ENCODE data around the gene ANKRA2.

DNA sequence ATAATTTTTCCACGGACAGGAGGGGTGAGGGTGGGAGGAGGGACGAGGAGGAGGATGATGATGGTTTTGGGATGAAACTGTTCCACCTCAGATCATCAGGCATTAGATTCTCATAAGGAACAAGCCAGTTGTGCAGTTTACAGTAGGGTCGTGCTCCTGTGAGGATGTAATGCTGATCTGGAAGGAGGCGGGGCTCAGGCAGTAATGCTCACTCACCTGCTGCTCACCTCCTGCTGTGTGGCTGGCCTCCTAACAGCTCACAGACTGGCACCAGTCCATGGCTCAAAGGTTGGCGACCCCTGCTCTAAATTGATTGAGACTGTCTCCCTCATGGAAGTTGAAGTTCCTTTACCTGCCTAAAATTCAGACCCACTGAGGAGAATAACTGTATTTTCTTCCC lies 33.2 kb downstream of the ANKRA2 start:
- TF ChIP-seq, protein P1, sequence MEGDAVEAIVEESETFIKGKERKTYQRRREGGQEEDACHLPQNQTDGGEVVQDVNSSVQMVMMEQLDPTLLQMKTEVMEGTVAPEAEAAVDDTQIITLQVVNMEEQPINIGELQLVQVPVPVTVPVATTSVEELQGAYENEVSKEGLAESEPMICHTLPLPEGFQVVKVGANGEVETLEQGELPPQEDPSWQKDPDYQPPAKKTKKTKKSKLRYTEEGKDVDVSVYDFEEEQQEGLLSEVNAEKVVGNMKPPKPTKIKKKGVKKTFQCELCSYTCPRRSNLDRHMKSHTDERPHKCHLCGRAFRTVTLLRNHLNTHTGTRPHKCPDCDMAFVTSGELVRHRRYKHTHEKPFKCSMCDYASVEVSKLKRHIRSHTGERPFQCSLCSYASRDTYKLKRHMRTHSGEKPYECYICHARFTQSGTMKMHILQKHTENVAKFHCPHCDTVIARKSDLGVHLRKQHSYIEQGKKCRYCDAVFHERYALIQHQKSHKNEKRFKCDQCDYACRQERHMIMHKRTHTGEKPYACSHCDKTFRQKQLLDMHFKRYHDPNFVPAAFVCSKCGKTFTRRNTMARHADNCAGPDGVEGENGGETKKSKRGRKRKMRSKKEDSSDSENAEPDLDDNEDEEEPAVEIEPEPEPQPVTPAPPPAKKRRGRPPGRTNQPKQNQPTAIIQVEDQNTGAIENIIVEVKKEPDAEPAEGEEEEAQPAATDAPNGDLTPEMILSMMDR (IDR thresholded peaks at IDR 0.05): no peak
- no peak for TF ChIP-seq POLR2A (IDR thresholded peaks at IDR 0.05)
